Ovary (tissue), 3 donors: ENCODE data around the gene HIRIP3.

Experiments
- POLR2A ChIP-seq: fragments of 450-650 bp; IDR thresholded peaks from one replicate; pipeline ENCODE4 v1.6.1; 2017; ENCODE audit warnings: antibody characterized with exemption, mild to moderate bottlenecking, moderate library complexity
- TF ChIP-seq, protein P1 (sequence below), 3 donors: fragments of 450-650 bp in 2 of 3; fragments of 200-600 bp in 1 of 3; IDR thresholded peaks; one replicate each; pipeline versions ENCODE4 v1.5.1 to v1.8.0; 2016 to 2022; ENCODE audit warnings: antibody characterized with exemption in 3 of 3, mild to moderate bottlenecking in 1 of 3
- donor health status: DM: no; HTN: no; CAD: no.

DNA sequence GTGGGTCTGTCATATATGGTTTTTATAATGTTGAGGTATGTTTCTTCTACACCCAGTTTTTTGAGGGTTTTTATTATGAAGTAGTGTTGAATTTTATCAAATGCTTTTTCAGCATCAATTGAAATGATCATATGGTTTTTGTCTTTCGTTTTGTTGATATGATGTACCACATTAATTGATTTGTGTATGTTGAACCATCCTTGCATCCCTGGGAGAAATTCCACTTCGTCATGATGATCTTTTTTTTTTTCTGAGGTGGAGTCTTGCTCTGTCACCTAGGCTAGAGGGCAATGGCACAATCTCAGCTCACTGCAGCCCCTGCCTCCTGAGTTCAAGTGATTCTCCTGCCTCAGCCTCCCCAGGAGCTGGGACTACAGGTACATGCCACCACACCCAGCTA is 47.5 kb downstream of the HIRIP3 start:
- TF ChIP-seq, protein P1, sequence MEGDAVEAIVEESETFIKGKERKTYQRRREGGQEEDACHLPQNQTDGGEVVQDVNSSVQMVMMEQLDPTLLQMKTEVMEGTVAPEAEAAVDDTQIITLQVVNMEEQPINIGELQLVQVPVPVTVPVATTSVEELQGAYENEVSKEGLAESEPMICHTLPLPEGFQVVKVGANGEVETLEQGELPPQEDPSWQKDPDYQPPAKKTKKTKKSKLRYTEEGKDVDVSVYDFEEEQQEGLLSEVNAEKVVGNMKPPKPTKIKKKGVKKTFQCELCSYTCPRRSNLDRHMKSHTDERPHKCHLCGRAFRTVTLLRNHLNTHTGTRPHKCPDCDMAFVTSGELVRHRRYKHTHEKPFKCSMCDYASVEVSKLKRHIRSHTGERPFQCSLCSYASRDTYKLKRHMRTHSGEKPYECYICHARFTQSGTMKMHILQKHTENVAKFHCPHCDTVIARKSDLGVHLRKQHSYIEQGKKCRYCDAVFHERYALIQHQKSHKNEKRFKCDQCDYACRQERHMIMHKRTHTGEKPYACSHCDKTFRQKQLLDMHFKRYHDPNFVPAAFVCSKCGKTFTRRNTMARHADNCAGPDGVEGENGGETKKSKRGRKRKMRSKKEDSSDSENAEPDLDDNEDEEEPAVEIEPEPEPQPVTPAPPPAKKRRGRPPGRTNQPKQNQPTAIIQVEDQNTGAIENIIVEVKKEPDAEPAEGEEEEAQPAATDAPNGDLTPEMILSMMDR (IDR thresholded peaks at IDR 0.05): no peak
- no peak for TF ChIP-seq POLR2A
